ENCODE data around the gene JPH4. TPM values are rescaled to one million over a fixed set of nuclear protein-coding genes. Genes with fewer than 3 reads are reported as not detected.

Gene JPH4
- polyA plus RNA-seq (ENCODE audit: insufficient read length in 12 of 12) = 10 to 100 TPM in 1 of 12 donors, 1 to 10 TPM in 2, under 1 TPM in 8, not detected in 1; 0.33 to 13.6 (median 0.63) TPM
- long read RNA-seq, donor 1, full-length matches to known transcripts = 3 of 3 reads
- long read RNA-seq, donor 1, partial matches to known transcripts = 0 of 3 reads
- long read RNA-seq, donor 1, other reads (novel, unspliced or antisense) = 0 of 3 reads
- long read RNA-seq, donor 2 = 0 reads
- long read RNA-seq, donor 3 = 0 reads
- long read RNA-seq, donor 4 = 0 reads
- long read RNA-seq, donor 5 = 0 reads
- long read RNA-seq, donor 6 = 0 reads
- long read RNA-seq, donor 7 = 0 reads
- long read RNA-seq, donor 8 = 0 reads
- long read RNA-seq, donor 9 = 0 reads
- long read RNA-seq, donor 10 = 0 reads
- long read RNA-seq, donor 11 = 0 reads

- DNase-seq = no peak
Measured at GRCh38 chr14:23578560-23579310, at the start of gene JPH4. Gene JPH4, minus strand, starts transcription at chr14:23578790. Its CDS starts 1,337 bp downstream, at chr14:23577453.

GRCh38 chr14:23627961-23628360, 49.4 kb upstream of the JPH4 start:
- no peak for DNase-seq

- no peak for DNase-seq
Measured at GRCh38 chr14:23626946-23627345, 48.4 kb upstream of the JPH4 start.

GRCh38 chr14:23624830-23625404, 46.3 kb upstream of the JPH4 start:
- DNase-seq = no peak

- no peak for DNase-seq
Measured at GRCh38 chr14:23623962-23624361, 45.4 kb upstream of the JPH4 start.

- DNase-seq = no peak
Measured at GRCh38 chr14:23622990-23623389, 44.4 kb upstream of the JPH4 start.

- DNase-seq = no peak
Measured at GRCh38 chr14:23621932-23622730, 43.5 kb upstream of the JPH4 start.

- DNase-seq = no peak
Measured at GRCh38 chr14:23621204-23621931, 42.8 kb upstream of the JPH4 start.

- DNase-seq = no peak
Measured at GRCh38 chr14:23620177-23620702, 41.6 kb upstream of the JPH4 start.

- no peak for DNase-seq
Measured at GRCh38 chr14:23618415-23618988, 39.9 kb upstream of the JPH4 start.

- DNase-seq = no peak
Measured at GRCh38 chr14:23617539-23617938, 38.9 kb upstream of the JPH4 start.

GRCh38 chr14:23615856-23616255, 37.3 kb upstream of the JPH4 start:
- DNase-seq = no peak

GRCh38 chr14:23614395-23614828, 35.8 kb upstream of the JPH4 start:
- no peak for DNase-seq

- DNase-seq = no peak
Measured at GRCh38 chr14:23613242-23614070, 34.9 kb upstream of the JPH4 start.

- no peak for DNase-seq
Measured at GRCh38 chr14:23612802-23613201, 34.2 kb upstream of the JPH4 start.

- no peak for DNase-seq
Measured at GRCh38 chr14:23612354-23612732, 33.8 kb upstream of the JPH4 start.

GRCh38 chr14:23610815-23611289, 32.3 kb upstream of the JPH4 start:
- DNase-seq = no peak

- DNase-seq = no peak
Measured at GRCh38 chr14:23610090-23610814, 31.7 kb upstream of the JPH4 start.

Measured in muscle of arm (tissue), 14 donors.